Activated gamma-delta T cell treated with Interleukin-2 at 50 U/mL for 16 hours (primary cell): ENCODE measurements around the gene FRMD3.

Source experiments
- DNase-seq: peaks from one replicate; pipeline ENCODE4 v3.0.0-alpha.2; 2020

FRMD3 gene

DNA sequence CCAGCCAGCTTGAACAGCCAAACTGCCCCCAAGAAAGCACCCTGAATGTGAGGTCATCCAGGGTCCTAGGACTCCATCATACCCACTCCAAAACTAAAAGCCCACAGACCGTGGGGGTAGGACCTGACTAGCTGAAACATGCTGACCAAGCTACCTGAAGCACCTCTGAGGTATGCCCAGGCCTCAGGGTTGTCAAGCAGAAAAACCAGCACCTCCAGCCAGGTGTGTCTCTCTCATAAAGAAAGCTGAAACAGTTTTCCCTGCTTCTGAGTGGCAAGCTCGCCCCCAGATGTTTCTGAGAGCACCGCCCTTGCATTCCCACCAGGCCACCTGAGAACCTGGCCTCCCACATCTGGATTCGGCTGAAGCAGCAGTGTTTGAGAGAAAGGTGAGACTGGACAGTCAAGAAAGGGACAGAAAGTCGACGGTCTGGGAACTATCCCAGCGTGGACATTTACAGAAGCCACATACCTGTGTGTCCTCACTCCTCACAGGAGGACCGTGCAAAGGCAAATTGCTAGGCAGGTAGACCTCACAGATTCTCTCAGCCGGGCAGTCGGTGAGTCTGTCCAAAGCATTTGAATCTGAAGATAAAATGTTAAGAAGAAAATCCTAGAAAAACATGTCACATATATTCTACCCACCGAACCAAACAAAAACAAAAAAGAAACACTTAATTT is 319.6 kb downstream of the FRMD3 start:
- no peak for DNase-seq

- no peak for DNase-seq
These were observed 328.9 kb downstream of the FRMD3 start for GRCh38 chr9:83209188-83209731.

GRCh38 chr9:83208065-83208850 is 329.9 kb downstream of the FRMD3 start:
- no peak for DNase-seq

DNA sequence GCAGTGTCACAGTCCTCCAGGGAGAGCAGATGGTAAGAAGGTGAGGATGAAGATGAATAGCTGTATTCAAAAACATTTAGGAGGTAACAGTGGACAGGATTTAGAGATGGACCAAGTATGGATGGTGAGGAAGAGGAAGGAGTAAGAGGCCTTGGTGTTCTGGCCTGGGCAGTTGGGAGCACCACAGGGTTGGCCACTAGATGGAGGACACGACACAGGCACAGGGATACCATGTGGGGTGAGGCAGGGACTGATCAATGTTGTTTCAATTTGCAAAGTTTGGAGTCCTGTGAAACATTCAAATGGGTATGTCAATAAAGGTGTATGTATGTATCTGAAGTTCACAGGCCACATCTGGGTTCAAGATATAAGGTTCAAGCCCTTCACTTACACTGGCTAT is 334.2 kb downstream of the FRMD3 start:
- no peak for DNase-seq

GRCh38 chr9:83200531-83200930 is 337.7 kb downstream of the FRMD3 start:
- no peak for DNase-seq

DNA sequence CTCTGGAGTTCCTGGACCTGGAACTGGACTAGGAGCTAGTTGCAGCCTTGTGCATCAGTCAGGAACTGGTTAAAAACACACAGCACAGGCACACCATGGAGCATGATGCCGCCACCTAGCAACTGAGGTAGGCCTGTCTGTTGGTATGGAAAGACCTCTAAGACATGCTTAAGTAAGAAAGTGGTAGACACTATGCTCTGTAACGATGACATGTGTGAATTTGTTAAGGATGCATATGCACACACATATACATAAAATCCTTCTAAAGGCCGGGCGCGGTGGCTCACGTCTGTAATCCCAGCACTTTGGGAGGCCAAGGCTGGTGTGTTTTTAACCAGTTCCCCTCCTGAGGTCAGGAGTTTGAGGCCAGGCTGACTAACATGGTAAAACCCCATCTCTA is 338.4 kb downstream of the FRMD3 start:
- no peak for DNase-seq

GRCh38 chr9:83199240-83199639 is 339.0 kb downstream of the FRMD3 start:
- no peak for DNase-seq

DNA sequence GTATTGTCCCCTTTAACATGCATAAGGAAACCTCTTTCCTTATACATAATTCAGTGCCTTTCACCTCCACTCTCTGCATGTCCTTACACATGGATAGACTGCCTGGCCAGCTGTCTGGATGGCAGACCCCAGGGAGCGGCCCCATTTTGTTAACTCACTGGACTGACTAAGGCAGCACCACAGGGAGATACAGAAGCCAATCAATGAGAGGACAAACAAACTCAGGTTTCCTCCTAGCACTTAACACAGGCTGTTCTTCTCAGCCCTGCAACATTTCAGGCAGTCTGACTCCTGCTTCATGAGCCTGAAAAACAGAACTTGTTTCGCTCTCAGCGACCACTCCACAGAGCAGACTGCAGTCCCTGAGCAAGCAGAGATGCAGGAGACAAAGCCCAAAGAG is 339.8 kb downstream of the FRMD3 start:
- no peak for DNase-seq

GRCh38 chr9:83197591-83197990 is 340.6 kb downstream of the FRMD3 start:
- DNase-seq = no peak

GRCh38 chr9:83196946-83197345 is 341.3 kb downstream of the FRMD3 start:
- no peak for DNase-seq
